Measurements from ENCODE around the gene GAL3ST1.

The GAL3ST1 gene

DNA sequence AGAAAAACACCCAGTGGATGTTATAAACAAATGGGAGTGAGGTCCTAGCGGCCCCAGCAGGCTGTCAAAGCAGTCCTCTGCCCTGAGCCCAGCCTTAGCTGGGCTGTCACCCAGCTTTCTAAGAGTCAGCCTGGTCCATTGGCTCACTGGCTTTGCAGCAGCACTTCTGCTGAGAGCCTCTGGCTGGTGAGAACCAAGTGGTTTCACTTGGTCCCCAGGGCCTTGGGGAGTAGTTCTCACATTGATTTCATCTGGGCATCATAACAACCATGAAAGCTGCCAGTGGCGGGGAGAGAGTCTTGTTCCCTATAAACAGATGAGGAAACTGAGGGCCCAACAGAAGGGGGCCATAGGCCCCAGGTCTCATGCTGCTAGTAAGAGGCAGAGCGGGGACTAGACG, 39.3 kb downstream of the GAL3ST1 start:
- TF ChIP-seq, protein P1, sequence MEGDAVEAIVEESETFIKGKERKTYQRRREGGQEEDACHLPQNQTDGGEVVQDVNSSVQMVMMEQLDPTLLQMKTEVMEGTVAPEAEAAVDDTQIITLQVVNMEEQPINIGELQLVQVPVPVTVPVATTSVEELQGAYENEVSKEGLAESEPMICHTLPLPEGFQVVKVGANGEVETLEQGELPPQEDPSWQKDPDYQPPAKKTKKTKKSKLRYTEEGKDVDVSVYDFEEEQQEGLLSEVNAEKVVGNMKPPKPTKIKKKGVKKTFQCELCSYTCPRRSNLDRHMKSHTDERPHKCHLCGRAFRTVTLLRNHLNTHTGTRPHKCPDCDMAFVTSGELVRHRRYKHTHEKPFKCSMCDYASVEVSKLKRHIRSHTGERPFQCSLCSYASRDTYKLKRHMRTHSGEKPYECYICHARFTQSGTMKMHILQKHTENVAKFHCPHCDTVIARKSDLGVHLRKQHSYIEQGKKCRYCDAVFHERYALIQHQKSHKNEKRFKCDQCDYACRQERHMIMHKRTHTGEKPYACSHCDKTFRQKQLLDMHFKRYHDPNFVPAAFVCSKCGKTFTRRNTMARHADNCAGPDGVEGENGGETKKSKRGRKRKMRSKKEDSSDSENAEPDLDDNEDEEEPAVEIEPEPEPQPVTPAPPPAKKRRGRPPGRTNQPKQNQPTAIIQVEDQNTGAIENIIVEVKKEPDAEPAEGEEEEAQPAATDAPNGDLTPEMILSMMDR (IDR thresholded peaks at IDR 0.05; ENCODE audit: insufficient read depth, low read depth, low read length, missing control alignments), result no peak
- no peak overlapping the region for H3K4me3 ChIP-seq (ENCODE audit: low read length)
- no peak for DNase-seq (ENCODE audit: low read depth)

DNA sequence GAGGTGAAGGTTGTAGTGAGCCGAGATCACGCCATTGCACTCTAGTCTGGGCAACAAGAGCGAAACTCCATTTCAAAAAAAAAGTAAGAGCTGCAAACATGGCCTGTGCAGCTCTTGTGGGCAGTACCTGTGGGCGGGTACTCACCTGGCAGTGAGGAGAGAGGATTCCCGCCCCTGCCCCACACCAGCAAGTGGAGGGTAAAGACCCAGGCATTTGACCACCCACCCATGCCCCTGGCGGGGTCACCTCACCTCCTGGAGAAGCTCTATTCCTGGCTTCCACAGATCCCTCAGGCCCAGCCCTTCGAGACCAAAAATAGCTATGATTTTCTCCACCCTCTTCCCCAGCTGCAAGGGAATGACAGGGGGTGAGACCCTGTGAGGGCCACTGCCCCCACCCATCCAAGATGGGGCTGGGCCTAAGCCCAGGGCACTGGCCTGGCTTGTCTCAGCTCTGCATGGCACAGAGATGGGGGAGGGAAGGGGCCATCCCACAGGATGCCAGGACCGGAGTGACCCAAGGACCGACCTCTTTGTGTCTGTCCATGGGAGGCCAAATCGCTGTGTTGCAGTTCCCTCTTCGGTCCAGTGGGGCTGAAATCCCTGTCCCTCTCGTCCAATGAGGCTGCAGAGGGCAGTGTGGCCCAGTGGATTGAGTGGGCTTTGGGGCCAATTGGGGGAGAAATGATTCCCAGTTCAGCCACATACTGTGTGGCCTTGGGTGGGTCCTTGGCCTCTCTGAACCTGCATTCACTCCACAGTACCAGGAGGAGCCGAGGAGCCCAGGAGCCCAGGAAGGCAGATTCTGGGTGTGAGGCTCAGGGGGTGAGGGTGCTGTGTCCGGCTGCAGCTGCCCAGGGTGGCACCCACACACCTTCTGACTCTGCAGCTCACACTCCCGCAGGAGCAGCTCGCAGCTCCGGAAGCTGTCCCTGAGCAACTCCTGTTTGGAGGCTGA, 42.5 kb downstream of the GAL3ST1 start:
- TF ChIP-seq, protein P1 (IDR thresholded peaks at IDR 0.05; ENCODE audit: insufficient read depth, low read depth, low read length, missing control alignments), result no peak
- no peak for DNase-seq (ENCODE audit: low read depth)
- H3K4me3 ChIP-seq (ENCODE audit: low read length), result no peak overlapping the region

GRCh38 chr22:30526656-30527055, 47.8 kb downstream of the GAL3ST1 start:
- no peak overlapping the region for H3K4me3 ChIP-seq (ENCODE audit: low read length)
- no peak for DNase-seq (ENCODE audit: low read depth)
- TF ChIP-seq, protein P1 (IDR thresholded peaks at IDR 0.05; ENCODE audit: insufficient read depth, low read depth, low read length, missing control alignments), result no peak

- no peak for DNase-seq (ENCODE audit: low read depth)
- H3K4me3 ChIP-seq (ENCODE audit: low read length), result no peak overlapping the region
- TF ChIP-seq, protein P1 (IDR thresholded peaks at IDR 0.05; ENCODE audit: insufficient read depth, low read depth, low read length, missing control alignments), result no peak
Observed at GRCh38 chr22:30523646-30524489, 50.6 kb downstream of the GAL3ST1 start.

- H3K4me3 ChIP-seq (ENCODE audit: low read length), result no peak overlapping the region
- TF ChIP-seq, protein P1 (IDR thresholded peaks at IDR 0.05; ENCODE audit: insufficient read depth, low read depth, low read length, missing control alignments), result no peak
- no peak for DNase-seq (ENCODE audit: low read depth)
Observed at GRCh38 chr22:30521368-30522156, 52.9 kb downstream of the GAL3ST1 start.

DNA sequence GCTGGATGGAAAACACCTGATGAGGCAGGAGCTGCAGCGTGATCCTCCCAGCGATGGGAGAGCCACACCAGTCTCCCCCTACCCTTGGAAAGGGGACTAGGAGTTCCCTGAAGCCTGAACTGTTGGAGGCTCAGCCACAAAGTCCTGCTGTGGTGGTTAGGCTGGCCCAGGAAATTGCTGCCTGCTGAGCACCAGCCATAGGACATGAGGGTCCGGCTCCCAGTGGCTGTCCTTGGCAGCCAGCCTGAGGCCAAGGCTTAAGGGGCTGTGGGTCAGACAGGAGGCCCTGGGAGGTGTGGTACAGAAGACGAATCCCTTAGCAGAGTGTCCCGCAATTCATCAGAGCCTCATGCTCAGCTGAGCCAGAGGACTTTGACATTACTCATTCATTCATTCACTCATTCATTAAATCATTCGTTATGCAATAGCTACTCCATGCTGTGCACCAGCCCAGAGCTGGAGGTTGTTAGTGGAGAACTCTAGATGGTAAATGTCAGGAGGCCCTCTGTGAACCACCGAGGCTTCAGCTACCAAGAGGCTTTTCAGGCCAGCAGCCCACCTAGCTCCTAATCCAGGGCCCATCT, 54.5 kb downstream of the GAL3ST1 start:
- H3K4me3 ChIP-seq (ENCODE audit: low read length), result no peak overlapping the region
- no peak for DNase-seq (ENCODE audit: low read depth)
- TF ChIP-seq, protein P1 (IDR thresholded peaks at IDR 0.05; ENCODE audit: insufficient read depth, low read depth, low read length, missing control alignments), result no peak

Data from epithelial cell of esophagus (primary cell).